IMR-90 (cell line): ENCODE results near the gene ALG1. TPM values are rescaled to one million over a fixed set of nuclear protein-coding genes. Genes with fewer than 3 reads are reported as not detected.

Experiments
- ATAC-seq: fragments of 200-7000 bp; cut with Tn5 transposase; 2 replicates; pipeline ENCODE4 v1.9.1; 2020; ENCODE audit warnings: low read depth, mild to moderate bottlenecking, moderate library complexity
- BruUV-seq: library from RNA; stranded (reverse); fragments of 400-500 nt; replicated peaks from 2 replicates; lab custom pipeline; 2021; lab: Mats Ljungman, UMichigan
- CTCF ChIA-PET: fragments of 300-600 bp; formaldehyde crosslinking; extraction: SDS; loops from one replicate; lab custom pipeline; 2021; ENCODE audit warnings: antibody characterized with exemption; lab: Yijun Ruan, JAX
- POLR2A ChIA-PET: fragments of 300-600 bp; sonication (Branson Sonifier 250); formaldehyde crosslinking; loops from one replicate; lab custom pipeline; 2022; ENCODE audit warnings: antibody characterized with exemption; ENCODE audit not compliant: unreplicated experiment; lab: Charles Lee
- DNase-seq: peaks from one replicate; pipeline ENCODE4 v3.0.0; 2013
- H2AFZ ChIP-seq: replicated peaks from 2 replicates; pipeline ENCODE3; 2013; ENCODE audit warnings: low read length, mild to moderate bottlenecking; ENCODE audit not compliant: poor library complexity
- H2AK5ac ChIP-seq: 2 replicates; pipeline ENCODE4 v1.6.1; 2013; ENCODE audit warnings: low read depth, low read length, inconsistent platforms
- H2AK9ac ChIP-seq: replicated peaks from 2 replicates; pipeline ENCODE3; 2013; ENCODE audit warnings: mild to moderate bottlenecking, low read depth, low read length, moderate library complexity; ENCODE audit not compliant: poor library complexity
- H2BK120ac ChIP-seq: 2 replicates; pipeline ENCODE4 v1.6.1; 2013; ENCODE audit warnings: low read depth, low read length, inconsistent platforms
- H2BK15ac ChIP-seq: 3 replicates; pipeline ENCODE4 v1.6.1; 2013; ENCODE audit warnings: low read depth, low read length, inconsistent platforms
- H2BK20ac ChIP-seq: 2 replicates; pipeline ENCODE4 v1.6.1; 2013; ENCODE audit warnings: low read depth, mild to moderate bottlenecking, inconsistent platforms, low read length, moderate library complexity
- H2BK5ac ChIP-seq: 2 replicates; pipeline ENCODE4 v1.6.1; 2013; ENCODE audit warnings: mild to moderate bottlenecking, low read depth, low read length, inconsistent platforms; ENCODE audit not compliant: poor library complexity, severe bottlenecking
- H3K14ac ChIP-seq: replicated peaks from 2 replicates; pipeline ENCODE4 v1.6.1; 2013; ENCODE audit warnings: low read depth, low read length, inconsistent platforms
- H3K18ac ChIP-seq: 2 replicates; pipeline ENCODE4 v1.6.1; 2013; ENCODE audit warnings: low read depth, low read length, control low read depth
- H3K23ac ChIP-seq: 2 replicates; pipeline ENCODE4 v1.6.1; 2013; ENCODE audit warnings: low read depth, low read length, inconsistent platforms
- H3K27ac ChIP-seq: 2 replicates; pipeline ENCODE4 v1.5.1; 2013; ENCODE audit warnings: mild to moderate bottlenecking, control low read depth, low read length; ENCODE audit not compliant: insufficient read depth
- H3K27me3 ChIP-seq: 2 replicates; pipeline ENCODE4 v1.6.1; 2013; ENCODE audit warnings: low read length; ENCODE audit not compliant: control insufficient read depth, insufficient read depth
- H3K36me3 ChIP-seq: 2 replicates; pipeline ENCODE4 v1.6.1; 2013; ENCODE audit warnings: low read length, mixed read lengths; ENCODE audit not compliant: control insufficient read depth, insufficient read depth
- H3K4ac ChIP-seq: 2 replicates; pipeline ENCODE4 v1.6.1; 2013; ENCODE audit warnings: low read depth, low read length, inconsistent platforms
- H3K4me1 ChIP-seq: 2 replicates; pipeline ENCODE4 v1.6.1; 2013; ENCODE audit warnings: low read length, mixed read lengths; ENCODE audit not compliant: control insufficient read depth, insufficient read depth
- H3K4me2 ChIP-seq: 2 replicates; pipeline ENCODE4 v1.6.1; 2013; ENCODE audit warnings: low read depth, mild to moderate bottlenecking, control low read depth, low read length, moderate library complexity
- H3K4me3 ChIP-seq: 2 replicates; pipeline ENCODE4 v1.5.1; 2013; ENCODE audit warnings: low read depth, mild to moderate bottlenecking, control low read depth, low read length, moderate library complexity; ENCODE audit not compliant: insufficient read depth
- H3K56ac ChIP-seq: 2 replicates; pipeline ENCODE4 v1.6.1; 2013; ENCODE audit warnings: low read length, inconsistent platforms; ENCODE audit not compliant: insufficient read depth; ENCODE audit errors: extremely low read depth
- H3K79me1 ChIP-seq, 2 experiments: 2 replicates each; pipeline ENCODE4 v1.6.1; 2013; ENCODE audit warnings: low read length in 2 of 2, inconsistent platforms in 1 of 2, low read depth in 1 of 2
- H3K9ac ChIP-seq: 2 replicates; pipeline ENCODE4 v1.6.1; 2013; ENCODE audit warnings: low read depth, low read length, control low read depth
- H3K9me1 ChIP-seq: 2 replicates; pipeline ENCODE4 v1.6.1; 2013; ENCODE audit warnings: low read length, inconsistent platforms; ENCODE audit not compliant: insufficient read depth
- H3K9me3 ChIP-seq: 2 replicates; pipeline ENCODE4 v1.6.1; 2013; ENCODE audit warnings: low read length; ENCODE audit not compliant: control insufficient read depth, insufficient read depth
- H4K20me1 ChIP-seq: 2 replicates; pipeline ENCODE4 v1.6.1; 2013; ENCODE audit warnings: low read length, inconsistent platforms; ENCODE audit not compliant: insufficient read depth
- H4K5ac ChIP-seq: 2 replicates; pipeline ENCODE4 v1.6.1; 2013; ENCODE audit warnings: mild to moderate bottlenecking, low read depth, low read length, control low read depth
- H4K8ac ChIP-seq, 2 experiments: 2 replicates each; pipeline ENCODE4 v1.6.1; 2013; ENCODE audit warnings: low read depth in 2 of 2, low read length in 2 of 2, control low read depth in 1 of 2, inconsistent platforms in 1 of 2
- H4K91ac ChIP-seq: 2 replicates; pipeline ENCODE4 v1.6.1; 2013; ENCODE audit warnings: low read depth, low read length, inconsistent platforms; ENCODE audit not compliant: insufficient read depth
- BHLHE40 ChIP-seq: fragments of 150-350 bp; IDR thresholded peaks from 2 replicates; pipeline ENCODE4 v1.6.1; 2016; ENCODE audit warnings: mild to moderate bottlenecking, low read depth, low read length
- FOS ChIP-seq: fragments of 150-350 bp; IDR thresholded peaks from 2 replicates; pipeline ENCODE4 v1.6.1; 2016; ENCODE audit warnings: low read depth, low read length
- MXI1 ChIP-seq: IDR thresholded peaks from 2 replicates; pipeline ENCODE4 v1.6.1; 2012; ENCODE audit warnings: low read depth, mild to moderate bottlenecking, low read length, moderate library complexity, borderline replicate concordance
- NFE2L2 ChIP-seq: fragments of 150-350 bp; IDR thresholded peaks from 2 replicates; pipeline ENCODE4 v1.6.1; 2016; ENCODE audit warnings: low read depth, mild to moderate bottlenecking, low read length
- WGBS, 2 experiments: methylation state at CpG; one replicate each; pipeline versions ENCODE4 v1.1.5 to v1.1.7; 2013; ENCODE audit warnings: missing lambda C conversion rate in 2 of 2; ENCODE audit not compliant: insufficient read length in 1 of 2; ENCODE audit errors: extremely low coverage in 2 of 2; 5-methylcytosine and 5-hydroxymethylcytosine counted together
- dilution Hi-C: fragments of 300-500 bp; cut with HindIII; formaldehyde crosslinking; loops from one replicate; pipeline ENCODE4 v1.14.3; 2018; ENCODE audit warnings: low sequenced_read_pairs; ENCODE audit not compliant: unreplicated experiment
- in situ Hi-C: fragments of 300-500 bp; cut with MboI; formaldehyde crosslinking; loops from 3 replicates; pipeline ENCODE4 v1.14.3; 2019; ENCODE audit warnings: low sequenced_read_pairs, inconsistent platforms, mixed read lengths
- intact Hi-C: fragments of 100-400 bp; cut with micrococcal nuclease; formaldehyde crosslinking; loops from 2 replicates; pipeline ENCODE4 v1.10.0; 2022
- polyA plus RNA-seq, 3 experiments: library from polyadenylated mRNA; depleted of rRNA; stranded (reverse); fragments of >200 nt; gene quantifications; 2 replicates each; pipeline ENCODE4 v1.2.3, GENCODE V29; 2012; ENCODE audit warnings: low replicate concordance in 1 of 3
- total RNA-seq: library from RNA; depleted of rRNA; stranded (reverse); fragments of >200 nt; gene quantifications from 2 replicates; pipeline ENCODE4 v1.2.3, GENCODE V29; 2012

The ALG1 gene
- total and polyA plus RNA-seq, 2 of the 4 experiments (the other 2 are of a cell fraction), result 30.9 to 41.0 TPM

DNA sequence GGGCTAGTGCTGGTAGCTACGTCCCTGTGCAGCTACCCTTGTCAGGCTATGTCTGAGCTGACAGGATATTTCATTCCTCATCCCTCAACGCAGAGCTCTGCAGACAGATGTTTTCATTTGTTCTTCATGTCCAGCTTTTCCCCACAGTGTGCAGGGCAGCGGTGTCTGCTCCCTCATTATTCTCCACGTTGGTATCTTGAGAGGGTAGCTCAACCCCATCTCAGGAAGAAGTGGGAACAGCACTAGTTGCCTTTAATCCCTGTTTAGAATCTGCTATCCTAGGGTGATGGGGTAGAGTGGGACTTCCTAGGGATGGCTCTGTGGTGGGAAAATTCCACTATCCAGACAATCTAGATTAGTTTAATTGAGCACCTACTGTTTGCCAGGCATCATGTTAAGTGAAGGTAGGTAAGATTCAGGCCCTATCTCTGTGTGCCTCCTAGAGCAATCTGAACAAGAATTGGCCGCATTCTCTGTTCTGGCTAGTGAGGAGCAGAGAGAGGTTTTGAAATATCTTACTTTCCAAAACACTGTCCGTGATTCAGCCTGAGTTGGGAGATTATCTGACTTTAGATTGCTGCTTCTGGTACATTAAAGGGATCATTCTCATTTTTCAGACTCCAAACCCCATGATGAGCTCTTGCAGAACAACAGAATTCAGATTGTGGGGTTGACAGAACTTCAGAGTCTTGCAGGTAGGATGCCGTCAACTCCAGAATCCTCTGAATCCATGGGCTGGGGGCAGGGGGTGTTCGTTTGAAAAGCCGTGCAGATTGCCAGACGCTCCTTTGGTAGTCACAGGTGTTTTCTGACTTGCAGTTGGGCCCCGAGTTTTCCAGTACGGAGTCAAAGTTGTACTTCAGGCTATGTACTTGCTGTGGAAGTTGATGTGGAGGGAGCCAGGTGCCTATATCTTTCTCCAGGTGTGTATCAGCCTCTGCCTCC, 963 bp downstream of the ALG1 start:
- peak overlapping the region; percentile 51 for H4K5ac ChIP-seq
- H3K23ac ChIP-seq, result peak overlapping the region; percentile 70
- ChIA-PET POLR2A (no interaction called here), CTCF (interaction anchor here (0.6 to 1.4 kb wide), 3 partner anchors 12 to 177 kb away, joined by 3 read pairs; no protein-coding TSS in a partner anchor)
- H2BK120ac ChIP-seq, result peak overlapping the region; percentile 20
- DNase-seq (no peak), ATAC-seq (peak; percentile 27; the same call in 1 of the 2 replicates)
- H3K14ac ChIP-seq, result peak overlapping the region; percentile 82
- TF ChIP-seq MXI1 (no peak), NFE2L2 (no peak), BHLHE40 (no peak), FOS (no peak)
- dilution Hi-C loops, result no loop called here
- in situ Hi-C loops, result no loop called here
- H2AK5ac ChIP-seq, result peak overlapping the region; percentile 82
- no peaks in the 10 kb centered on the region for H3K9me3 ChIP-seq
- intact Hi-C loops, result no loop called here
- H3K4me3 ChIP-seq, result peak overlapping the region; percentile 79
- no peaks in the 10 kb centered on the region for H3K27me3 ChIP-seq
- peak overlapping the region; percentile 74 for H3K9ac ChIP-seq
- peak overlapping the region; percentile 91 for H3K4me2 ChIP-seq
- peak overlapping the region; percentile 85 to 99 for H4K8ac ChIP-seq
- H3K27ac ChIP-seq, result peak overlapping the region; percentile 79
- H2AK9ac ChIP-seq, result peak overlapping the region; percentile 80
- peak overlapping the region; percentile 84 for H3K4ac ChIP-seq
- H3K36me3 ChIP-seq, result peaks cover 20% of the 10 kb centered on the region
- H3K56ac ChIP-seq, result peak overlapping the region; percentile 79
- no peak overlapping the region for H2BK15ac ChIP-seq
- peaks cover 4 to 38% of the 10 kb centered on the region in 2 experiments; a peak in 3 of 4 replicates for H3K79me1 ChIP-seq
- WGBS, 2 experiments, result 100% methylated on average over 2 of the region's 12 CpGs; no CpG with 5 or more reads in 1 of the 2 experiments
- peaks cover 9% of the 10 kb centered on the region for H3K9me1 ChIP-seq
- peak overlapping the region; percentile 64 for H4K91ac ChIP-seq
- H3K4me1 ChIP-seq, result peaks cover 3% of the 10 kb centered on the region; the same call in 1 of the 2 replicates
- no peak overlapping the region for H2BK5ac ChIP-seq
- no peak overlapping the region for H2BK20ac ChIP-seq
- H4K20me1 ChIP-seq, result no peaks in the 10 kb centered on the region
- BruUV-seq, result no TSS peak
- H2AFZ ChIP-seq, result peak overlapping the region; percentile 99
- H3K18ac ChIP-seq, result no peak overlapping the region
